ENCODE measurements around the gene FAM114A1.
"Not testable (repeated sequence)": the region's sequence is repeated elsewhere in the genome, so short reads cannot be mapped to it uniquely, and the experiment has no call there.

Gene FAM114A1

GRCh38 chr4:38979511-38980230 lies 112.1 kb downstream of the FAM114A1 start:
- DNase-seq, result no peak

- no peak for DNase-seq
Observed at GRCh38 chr4:38980903-38981676, 113.5 kb downstream of the FAM114A1 start.

DNA sequence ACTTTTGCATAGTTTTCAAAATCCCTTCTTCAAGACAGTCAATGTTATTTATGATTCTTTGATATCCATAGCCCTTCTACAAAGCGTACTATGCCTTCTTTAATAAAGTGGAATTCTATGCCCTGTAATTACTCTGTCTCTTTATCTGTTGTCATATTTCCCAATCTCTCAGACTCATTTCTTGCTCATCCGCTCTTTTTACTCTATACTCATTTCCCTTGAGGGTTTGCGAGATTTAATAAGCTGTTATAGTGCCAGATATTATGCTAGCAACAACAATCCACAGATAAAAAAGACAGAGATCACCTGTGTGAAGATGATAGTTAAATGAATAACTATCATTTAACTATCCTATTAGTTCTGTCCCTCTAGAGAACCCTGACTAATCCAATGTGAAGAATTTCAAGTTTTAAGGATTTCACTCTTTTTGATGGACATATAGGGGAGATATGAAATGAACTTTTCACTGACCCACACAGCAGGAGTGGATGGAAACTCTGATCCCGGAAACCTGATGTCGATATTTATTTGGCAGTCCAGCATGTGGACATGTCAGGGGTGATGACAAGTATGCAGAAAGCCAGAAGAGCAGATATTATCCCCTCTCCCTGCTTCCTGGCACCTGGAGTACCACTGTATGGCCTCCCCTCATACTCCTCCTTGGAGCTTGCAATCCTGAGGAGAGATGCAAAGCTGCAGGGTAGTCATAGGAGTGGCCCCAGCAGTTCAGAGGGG lies 114.9 kb downstream of the FAM114A1 start:
- no peak for DNase-seq

GRCh38 chr4:38983291-38983690 lies 115.7 kb downstream of the FAM114A1 start:
- no peak for DNase-seq

DNA sequence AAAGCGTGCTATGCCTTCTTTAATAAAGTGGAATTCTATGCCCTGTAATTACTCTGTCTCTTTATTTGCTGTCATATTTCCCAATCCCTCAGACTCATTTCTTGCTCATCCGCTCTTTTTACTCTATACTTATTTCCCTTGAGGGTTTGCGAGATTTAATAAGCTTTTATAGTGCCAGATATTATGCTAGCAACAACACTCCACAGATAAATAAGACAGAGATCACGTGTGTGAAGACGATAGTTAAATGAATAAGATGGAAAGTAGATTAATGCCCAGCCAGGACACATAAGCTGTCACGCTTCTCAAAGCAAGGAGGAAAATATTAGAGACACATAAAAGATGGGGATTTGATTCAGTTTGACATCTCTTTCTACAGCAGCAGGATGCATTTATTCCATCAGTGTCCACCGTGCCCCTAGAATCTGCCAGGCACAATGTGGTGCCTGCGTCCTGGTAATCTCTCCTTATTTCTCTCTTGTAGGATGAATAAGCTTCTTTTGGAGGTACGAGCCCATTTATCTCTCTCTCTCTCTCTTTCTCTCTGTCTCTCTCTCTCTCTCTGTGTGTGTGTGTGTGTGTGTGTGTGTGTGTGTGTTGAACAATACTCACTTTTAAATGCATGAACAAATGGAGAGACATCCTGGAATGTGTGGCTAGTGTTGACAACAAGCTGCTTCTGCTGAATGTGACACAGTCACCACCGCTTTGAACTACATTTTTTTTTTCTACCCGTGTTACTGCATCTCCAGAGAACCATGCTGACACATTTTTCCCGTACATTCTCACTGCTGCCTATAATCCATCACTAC lies 116.4 kb downstream of the FAM114A1 start:
- no peak for DNase-seq

GRCh38 chr4:38985410-38986100 lies 117.9 kb downstream of the FAM114A1 start:
- DNase-seq, result no peak

DNA sequence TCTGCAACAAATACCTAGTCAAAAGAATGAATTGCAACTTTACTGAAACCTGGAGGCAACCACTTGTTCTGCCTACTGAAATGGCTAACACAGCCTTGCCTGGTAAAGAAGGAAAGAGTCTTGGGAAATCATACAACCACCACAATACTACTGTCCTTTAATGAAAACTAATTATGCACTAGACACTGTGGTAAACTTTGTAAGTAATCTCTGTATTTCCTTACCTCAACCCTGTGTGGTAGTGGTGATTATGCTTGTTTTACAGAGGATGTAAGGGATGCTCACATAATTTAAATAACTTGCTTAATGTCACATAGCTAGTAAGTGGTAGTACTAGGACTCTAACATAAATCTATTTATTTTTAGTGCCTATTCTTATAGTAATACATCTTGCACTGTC lies 119.9 kb downstream of the FAM114A1 start:
- DNase-seq, result no peak

- not testable (repeated sequence) for DNase-seq
Observed at GRCh38 chr4:38988353-38988752, 120.7 kb downstream of the FAM114A1 start.

DNA sequence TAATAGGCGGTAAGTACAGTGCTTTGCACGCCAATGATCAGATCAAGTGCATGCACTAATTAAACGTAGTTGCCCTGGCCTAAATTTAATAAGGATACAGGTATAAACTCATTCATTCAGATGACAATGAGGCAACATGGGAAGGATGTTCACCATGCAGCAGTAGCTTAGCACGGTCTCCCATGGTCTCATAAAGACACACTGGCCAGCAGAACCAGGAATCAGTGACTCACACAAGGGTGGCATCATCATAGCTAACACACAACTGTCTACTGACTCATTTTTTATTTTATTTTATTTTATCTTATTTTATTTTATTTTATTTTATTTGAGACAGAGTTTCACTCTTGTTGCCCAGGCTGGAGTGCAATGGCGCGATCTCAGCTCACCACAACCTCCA lies 121.9 kb downstream of the FAM114A1 start:
- DNase-seq, result no peak

DNA sequence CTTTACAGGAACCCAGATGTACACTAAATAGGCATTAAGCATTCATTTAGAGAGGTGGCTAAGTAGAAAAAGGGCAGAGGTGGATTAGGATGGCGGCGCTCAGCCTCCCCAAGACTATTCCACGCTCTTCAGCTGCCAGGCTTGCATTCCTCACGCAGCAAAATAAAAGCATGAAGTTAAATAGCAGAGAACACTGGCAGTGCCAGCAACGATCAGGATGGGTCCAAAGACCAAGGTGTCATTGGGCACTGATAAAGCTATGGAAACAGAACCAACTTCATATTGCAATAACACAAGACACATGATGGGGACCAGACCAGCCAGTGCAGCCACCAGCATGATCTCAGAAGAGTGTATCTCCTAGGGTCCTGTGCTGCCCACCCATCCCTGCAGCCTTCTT lies 122.6 kb downstream of the FAM114A1 start:
- no peak for DNase-seq

DNA sequence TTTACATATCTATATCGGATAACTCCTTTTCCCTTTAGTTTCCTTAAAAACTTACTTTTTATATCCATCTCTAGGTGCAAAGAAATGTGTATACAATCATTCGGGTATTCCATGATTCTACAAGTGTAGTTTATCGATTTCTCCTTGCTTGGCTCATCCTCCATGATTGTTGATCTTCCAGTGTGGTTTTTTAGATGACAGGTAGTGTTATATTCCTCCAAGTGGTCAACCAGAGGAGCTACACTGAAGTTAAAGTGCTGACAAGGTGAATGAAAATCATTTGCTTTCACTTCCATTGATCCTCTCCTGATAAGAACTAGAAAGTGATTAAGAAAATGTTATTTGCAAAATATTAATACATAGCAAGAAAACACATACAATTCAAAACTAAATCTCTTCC lies 126.1 kb downstream of the FAM114A1 start:
- no peak for DNase-seq

- DNase-seq, result no peak
Observed at GRCh38 chr4:38994135-38994534, 126.5 kb downstream of the FAM114A1 start.

Data from stimulated activated CD4-positive, alpha-beta T cell treated with anti-CD3 and anti-CD28 coated beads, Interleukin-4, amount 100 ng/mL, for 24 hours (primary cell).